ENCODE results near the gene SMG6.
"Not testable (repeated sequence)": the region's sequence is repeated elsewhere in the genome, so short reads cannot be mapped to it uniquely, and the experiment has no call there.

Gene SMG6

GRCh38 chr17:2309338-2310154 lies 6.0 kb upstream of the SMG6 start:
- in situ Hi-C loops (cut with HindIII; ENCODE audit: low sequenced_read_pairs): no loop called here

GRCh38 chr17:2304931-2305330 lies 1.3 kb upstream of the SMG6 start:
- in situ Hi-C loops (cut with HindIII; ENCODE audit: low sequenced_read_pairs): no loop called here

- in situ Hi-C loops (cut with HindIII; ENCODE audit: low sequenced_read_pairs): no loop called here
These were observed 794 bp downstream of the SMG6 start for GRCh38 chr17:2302778-2303203.

- in situ Hi-C loops (cut with HindIII; ENCODE audit: low sequenced_read_pairs): no loop called here
These were observed 3.8 kb downstream of the SMG6 start for GRCh38 chr17:2299756-2300155.

- in situ Hi-C loops (cut with HindIII; ENCODE audit: low sequenced_read_pairs): no loop called here
These were observed 4.4 kb downstream of the SMG6 start for GRCh38 chr17:2299136-2299535.

GRCh38 chr17:2297023-2297422 lies 6.6 kb downstream of the SMG6 start:
- in situ Hi-C loops (cut with HindIII; ENCODE audit: low sequenced_read_pairs): no loop called here

GRCh38 chr17:2295575-2295974 lies 8.0 kb downstream of the SMG6 start:
- in situ Hi-C loops (cut with HindIII; ENCODE audit: low sequenced_read_pairs): no loop called here

- in situ Hi-C loops (cut with HindIII; ENCODE audit: low sequenced_read_pairs): no loop called here
These were observed 11.5 kb downstream of the SMG6 start for GRCh38 chr17:2292100-2292499.

- in situ Hi-C loops (cut with HindIII; ENCODE audit: low sequenced_read_pairs): no loop called here
These were observed 13.6 kb downstream of the SMG6 start for GRCh38 chr17:2289878-2290478.

GRCh38 chr17:2283302-2283701 lies 20.3 kb downstream of the SMG6 start:
- in situ Hi-C loops (cut with HindIII; ENCODE audit: low sequenced_read_pairs): no loop called here

GRCh38 chr17:2282297-2282873 lies 21.2 kb downstream of the SMG6 start:
- in situ Hi-C loops (cut with HindIII; ENCODE audit: low sequenced_read_pairs): no loop called here

- in situ Hi-C loops (cut with HindIII; ENCODE audit: low sequenced_read_pairs): no loop called here
These were observed 23.9 kb downstream of the SMG6 start for GRCh38 chr17:2279707-2280106.

- in situ Hi-C loops (cut with HindIII; ENCODE audit: low sequenced_read_pairs): no loop called here
These were observed 26.0 kb downstream of the SMG6 start for GRCh38 chr17:2277429-2278170.

- in situ Hi-C loops (cut with HindIII; ENCODE audit: low sequenced_read_pairs): no loop called here
These were observed 27.9 kb downstream of the SMG6 start for GRCh38 chr17:2275722-2276121.

GRCh38 chr17:2274414-2274813 lies 29.2 kb downstream of the SMG6 start:
- in situ Hi-C loops (cut with HindIII; ENCODE audit: low sequenced_read_pairs): no loop called here

GRCh38 chr17:2271985-2272702 lies 31.4 kb downstream of the SMG6 start:
- in situ Hi-C loops (cut with HindIII; ENCODE audit: low sequenced_read_pairs): no loop called here

GRCh38 chr17:2267354-2267753 lies 36.2 kb downstream of the SMG6 start:
- in situ Hi-C loops (cut with HindIII; ENCODE audit: low sequenced_read_pairs): no loop called here

- in situ Hi-C loops (cut with HindIII; ENCODE audit: low sequenced_read_pairs): no loop called here
These were observed 36.7 kb downstream of the SMG6 start for GRCh38 chr17:2266865-2267228.

- in situ Hi-C loops (cut with HindIII; ENCODE audit: low sequenced_read_pairs): no loop called here
These were observed 37.3 kb downstream of the SMG6 start for GRCh38 chr17:2266045-2266864.

- in situ Hi-C loops (cut with HindIII; ENCODE audit: low sequenced_read_pairs): not testable (repeated sequence)
These were observed 38.4 kb downstream of the SMG6 start for GRCh38 chr17:2265166-2265565.

All from DLD1 (cell line).